Thoracic aorta (tissue), 2 donors: ENCODE data around the gene CD300E. TPM values are rescaled to one million over a fixed set of nuclear protein-coding genes. Genes with fewer than 3 reads are reported as not detected.

ENCODE experiments used
- ATAC-seq: fragments of 150-250 bp; one replicate; pipeline ENCODE4 v1.8.0; 2017; ENCODE audit warnings: low read depth; ENCODE audit not compliant: insufficient number of reproducible peaks, low FRiP score
- DNase-seq: peaks from one replicate; pipeline ENCODE4 v3.0.0-alpha.2; 2020; ENCODE audit warnings: low spot score
- H3K27ac ChIP-seq, 2 donors: fragments of 200-600 bp; sonication (generic); 1 replicate in 1 of 2; 2 replicates in 1 of 2; pipeline ENCODE4 v1.5.1; 2016; ENCODE audit warnings: mild to moderate bottlenecking in 2 of 2, moderate library complexity in 2 of 2
- H3K27me3 ChIP-seq: fragments of 200-600 bp; sonication (generic); replicated peaks from 2 replicates; pipeline ENCODE4 v1.6.0; 2016; ENCODE audit warnings: mild to moderate bottlenecking; ENCODE audit not compliant: insufficient read depth
- H3K36me3 ChIP-seq: fragments of 200-600 bp; sonication (generic); one replicate; pipeline ENCODE4 v1.5.1; 2016
- H3K4me1 ChIP-seq, 2 donors: fragments of 200-600 bp; sonication (generic); 1 replicate in 1 of 2; 2 replicates in 1 of 2; pipeline versions ENCODE4 v1.5.1 to v1.6.0; 2016; ENCODE audit warnings: low read depth in 2 of 2, mild to moderate bottlenecking in 1 of 2; ENCODE audit not compliant: control insufficient read depth in 1 of 2
- H3K4me3 ChIP-seq: fragments of 200-600 bp; sonication (generic); 2 replicates; pipeline ENCODE4 v1.5.1; 2016; ENCODE audit warnings: mild to moderate bottlenecking
- H3K9me3 ChIP-seq: fragments of 200-600 bp; sonication (generic); 2 replicates; pipeline ENCODE4 v1.5.1; 2016
- CTCF ChIP-seq: fragments of 200-600 bp; sonication (generic); IDR thresholded peaks from one replicate; pipeline ENCODE4 v1.5.1; 2019; ENCODE audit warnings: antibody characterized with exemption
- total RNA-seq, 2 donors: library from RNA; depleted of rRNA; stranded (reverse); fragments of >200 nt; gene quantifications; one replicate each; pipeline versions ENCODE4 v1.1.0 to v1.2.3, GENCODE V29; 2016

The CD300E gene
- total RNA-seq, 2 donors from 2014 or later = 0.14 to 10.4 TPM

- peaks cover 0 to 6% of the 10 kb centered on the region in 2 donors for H3K4me1 ChIP-seq
- no peaks in the 10 kb centered on the region for H3K36me3 ChIP-seq
- no peak overlapping the region for H3K4me3 ChIP-seq
- DNase-seq = no peak
- no peak overlapping the region for H3K27ac ChIP-seq
- no peaks in the 10 kb centered on the region for H3K9me3 ChIP-seq
- no peak for ATAC-seq
- TF ChIP-seq CTCF = no peak
- no peaks in the 10 kb centered on the region for H3K27me3 ChIP-seq
Observed at GRCh38 chr17:74603746-74604145, 19.8 kb downstream of the CD300E start.

DNA sequence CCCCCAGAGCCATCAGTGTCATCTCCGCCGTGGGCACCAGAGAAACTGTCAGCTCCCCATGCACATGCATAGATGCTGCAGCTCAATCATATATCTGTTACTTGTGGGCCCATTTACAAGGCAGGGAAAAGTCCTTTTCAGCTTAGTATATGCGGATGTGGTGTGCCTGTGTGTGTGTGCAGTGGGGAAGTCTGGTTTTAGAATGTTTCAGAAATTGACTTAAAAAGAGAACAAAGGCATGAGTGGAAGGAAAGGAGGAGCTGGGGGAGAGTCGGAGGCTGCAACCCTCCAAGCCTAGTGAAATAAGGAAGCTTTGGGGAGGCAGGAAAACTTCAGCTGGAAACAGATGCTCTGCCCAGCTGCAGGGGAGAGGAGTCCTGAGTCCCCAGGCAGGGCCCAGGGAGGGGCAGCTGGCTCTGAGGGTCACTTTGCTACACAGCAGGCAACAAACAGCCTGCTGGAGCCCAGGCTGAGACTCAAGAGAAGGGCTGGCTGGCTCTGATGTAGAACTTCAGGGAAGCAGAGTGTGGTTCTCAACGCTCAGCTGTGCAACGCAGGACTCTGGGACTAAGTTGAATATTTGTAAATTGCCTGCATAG lies 20.4 kb downstream of the CD300E start:
- DNase-seq (no peak), ATAC-seq (no peak)
- Histone ChIP-seq H3K36me3 (no peaks in the 10 kb centered on the region), H3K4me3 (no peak overlapping the region), H3K27ac (no peak overlapping the region), H3K27me3 (no peaks in the 10 kb centered on the region), H3K9me3 (no peaks in the 10 kb centered on the region), H3K4me1 (peaks cover 0 to 6% of the 10 kb centered on the region in 2 donors)
- no peak for TF ChIP-seq CTCF

- DNase-seq (no peak), ATAC-seq (no peak)
- Histone ChIP-seq H3K9me3 (no peaks in the 10 kb centered on the region), H3K4me1 (peaks cover 0 to 6% of the 10 kb centered on the region in 2 donors), H3K36me3 (no peaks in the 10 kb centered on the region), H3K27ac (no peak overlapping the region), H3K27me3 (no peaks in the 10 kb centered on the region), H3K4me3 (no peak overlapping the region)
- no peak for TF ChIP-seq CTCF
Observed at GRCh38 chr17:74601944-74602572, 21.5 kb downstream of the CD300E start.

- no peak for ATAC-seq
- DNase-seq = no peak
- no peaks in the 10 kb centered on the region for H3K27me3 ChIP-seq
Observed at GRCh38 chr17:74599448-74599939, 24.0 kb downstream of the CD300E start.

More at GRCh38 chr17:74599448-74599939, 24.0 kb downstream of the CD300E start:
- Histone ChIP-seq H3K36me3 (no peaks in the 10 kb centered on the region), H3K4me3 (no peak overlapping the region), H3K9me3 (no peaks in the 10 kb centered on the region), H3K27ac (no peak overlapping the region), H3K4me1 (no peaks in the 10 kb centered on the region)
- TF ChIP-seq CTCF = no peak
